Spinal cord (tissue), 10 donors: Measurements from ENCODE around the gene FHOD3. TPM values are rescaled to one million over a fixed set of nuclear protein-coding genes. Genes with fewer than 3 reads are reported as not detected.
A peak's percentile ranks its signal among the peaks of the same experiment; 100 is the strongest.

Experiments
- DNase-seq, 6 donors: peaks; one replicate each; pipeline versions ENCODE4 v3.0.0 to v3.0.0-alpha.2; 2013 to 2015; ENCODE audit warnings: low spot score in 6 of 6, low read depth in 4 of 6
- H3K27ac ChIP-seq: one replicate; pipeline ENCODE4 v1.5.1; 2013; ENCODE audit warnings: low read depth, low read length, control low read depth
- H3K27me3 ChIP-seq: one replicate; pipeline ENCODE4 v1.6.1; 2013; ENCODE audit warnings: low read length; ENCODE audit not compliant: control insufficient read depth, insufficient read depth
- H3K36me3 ChIP-seq: one replicate; pipeline ENCODE4 v1.6.1; 2013; ENCODE audit warnings: low read length; ENCODE audit not compliant: control insufficient read depth, insufficient read depth
- H3K4me1 ChIP-seq: one replicate; pipeline ENCODE4 v1.6.1; 2013; ENCODE audit warnings: low read length; ENCODE audit not compliant: control insufficient read depth, insufficient read depth
- H3K4me3 ChIP-seq: one replicate; pipeline ENCODE4 v1.5.1; 2013; ENCODE audit warnings: low read depth, low read length, control low read depth
- H3K9me3 ChIP-seq: one replicate; pipeline ENCODE4 v1.6.1; 2013; ENCODE audit warnings: low read length; ENCODE audit not compliant: control insufficient read depth, insufficient read depth
- WGBS: methylation state at CpG from one replicate; pipeline ENCODE4 v1.1.5; 2013; ENCODE audit warnings: missing lambda C conversion rate; ENCODE audit not compliant: insufficient coverage; 5-methylcytosine and 5-hydroxymethylcytosine counted together
- polyA plus RNA-seq, 2 donors: library from polyadenylated mRNA; unstranded; fragments of 120-200 nt; gene quantifications; one replicate each; pipeline ENCODE4 v1.2.1, GENCODE V29; 2013; ENCODE audit not compliant: insufficient read length in 2 of 2
- total RNA-seq, 2 donors: library from RNA; depleted of rRNA in 1 of 2; stranded (reverse); fragments of 120-200 nt in 1 of 2; fragments of >200 nt in 1 of 2; gene quantifications; one replicate each; pipeline versions ENCODE4 v1.2.3 to v1.2.4, GENCODE V29; 2013 to 2014
- donor health status: healthy.

FHOD3 gene
- total and polyA plus RNA-seq, 4 donors = 30.0 to 53.4 (median 52.1) TPM

- no peak overlapping the region for H3K27ac ChIP-seq
- H3K36me3 ChIP-seq = no peaks in the 10 kb centered on the region
- H3K4me1 ChIP-seq = no peaks in the 10 kb centered on the region
- H3K4me3 ChIP-seq = no peak overlapping the region
- DNase-seq = no peak
- no peaks in the 10 kb centered on the region for H3K27me3 ChIP-seq
- H3K9me3 ChIP-seq = no peaks in the 10 kb centered on the region
Measured at GRCh38 chr18:36271153-36271552, 26.4 kb upstream of the FHOD3 start.

- WGBS = 90% methylated on average over 4 of the region's 8 CpGs
- DNase-seq = no peak
- no peaks in the 10 kb centered on the region for H3K27me3 ChIP-seq
- no peaks in the 10 kb centered on the region for H3K36me3 ChIP-seq
- H3K27ac ChIP-seq = no peak overlapping the region
- H3K9me3 ChIP-seq = no peaks in the 10 kb centered on the region
- H3K4me1 ChIP-seq = no peaks in the 10 kb centered on the region
- no peak overlapping the region for H3K4me3 ChIP-seq
Measured at GRCh38 chr18:36273347-36273746, 24.2 kb upstream of the FHOD3 start.

- H3K9me3 ChIP-seq = no peaks in the 10 kb centered on the region
- WGBS = 89% methylated on average over 8 of the region's 8 CpGs
- DNase-seq = no peak
- H3K27ac ChIP-seq = no peak overlapping the region
- H3K27me3 ChIP-seq = no peaks in the 10 kb centered on the region
- H3K36me3 ChIP-seq = no peaks in the 10 kb centered on the region
- H3K4me3 ChIP-seq = no peak overlapping the region
- no peaks in the 10 kb centered on the region for H3K4me1 ChIP-seq
Measured at GRCh38 chr18:36274083-36274715, 23.3 kb upstream of the FHOD3 start.

GRCh38 chr18:36275561-36275960 lies 22.0 kb upstream of the FHOD3 start:
- Histone ChIP-seq H3K36me3 (no peaks in the 10 kb centered on the region), H3K4me3 (no peak overlapping the region), H3K27ac (no peak overlapping the region), H3K4me1 (no peaks in the 10 kb centered on the region), H3K27me3 (no peaks in the 10 kb centered on the region), H3K9me3 (no peaks in the 10 kb centered on the region)
- WGBS = no CpG with 5 or more reads among the region's 1 CpG
- no peak for DNase-seq

DNA sequence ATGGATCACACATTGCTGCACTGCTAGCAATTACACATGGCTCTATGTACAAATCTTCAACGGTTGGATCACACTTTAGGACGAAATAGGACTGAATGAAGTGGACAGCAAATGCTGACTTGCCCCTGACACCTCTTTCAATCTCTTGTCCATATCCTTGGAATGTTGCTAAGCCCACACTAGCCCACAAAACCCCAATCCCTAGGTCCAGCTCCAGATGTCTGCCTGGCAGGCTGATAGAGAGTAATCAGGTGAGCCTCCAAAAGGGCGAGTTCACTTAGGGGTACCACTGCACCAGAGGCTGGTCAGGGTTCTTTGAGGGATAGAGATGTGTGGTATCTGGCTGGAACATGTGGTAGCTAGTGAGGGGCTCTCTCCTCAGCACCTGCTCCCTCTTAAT lies 18.5 kb upstream of the FHOD3 start:
- no peak for DNase-seq
- Histone ChIP-seq H3K27me3 (no peaks in the 10 kb centered on the region), H3K27ac (no peak overlapping the region), H3K4me3 (no peak overlapping the region), H3K4me1 (no peaks in the 10 kb centered on the region), H3K9me3 (no peaks in the 10 kb centered on the region), H3K36me3 (no peaks in the 10 kb centered on the region)
- WGBS = 80% methylated on average over 3 of the region's 3 CpGs

DNA sequence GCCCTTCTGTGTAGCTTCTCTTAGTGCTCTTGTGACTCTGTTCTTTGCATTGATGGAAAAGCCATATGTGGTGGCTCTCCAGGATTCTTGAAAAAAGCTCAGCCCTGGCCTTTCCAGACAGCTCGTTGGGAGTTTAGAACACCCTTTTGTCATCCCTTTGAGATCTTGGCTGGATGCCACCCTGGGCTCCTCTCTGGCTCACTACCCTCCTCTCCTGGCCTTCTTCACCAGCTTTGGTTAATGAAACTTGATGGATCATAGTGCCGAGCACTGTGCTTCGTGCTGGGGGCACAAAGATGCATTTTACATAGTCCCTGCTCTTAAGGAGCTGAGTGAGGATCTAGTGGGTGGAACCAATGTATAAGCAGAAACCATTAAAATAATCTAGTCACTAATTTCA lies 15.6 kb upstream of the FHOD3 start:
- Histone ChIP-seq H3K27me3 (no peaks in the 10 kb centered on the region), H3K9me3 (no peaks in the 10 kb centered on the region), H3K4me1 (no peaks in the 10 kb centered on the region), H3K27ac (no peak overlapping the region), H3K36me3 (no peaks in the 10 kb centered on the region), H3K4me3 (no peak overlapping the region)
- WGBS = 50% methylated on average over 1 of the region's 3 CpGs
- peak in 2 of 6 donors; percentile 7 to 20 for DNase-seq

- Histone ChIP-seq H3K36me3 (no peaks in the 10 kb centered on the region), H3K4me3 (no peak overlapping the region), H3K27me3 (no peaks in the 10 kb centered on the region), H3K27ac (no peak overlapping the region), H3K9me3 (no peaks in the 10 kb centered on the region), H3K4me1 (no peaks in the 10 kb centered on the region)
- WGBS = 85% methylated on average over 6 of the region's 6 CpGs
- DNase-seq = no peak
Measured at GRCh38 chr18:36283448-36283847, 14.1 kb upstream of the FHOD3 start.

- H3K36me3 ChIP-seq = no peaks in the 10 kb centered on the region
- no peaks in the 10 kb centered on the region for H3K27me3 ChIP-seq
- 56% methylated on average over 3 of the region's 4 CpGs for WGBS
- H3K4me1 ChIP-seq = no peaks in the 10 kb centered on the region
- no peak overlapping the region for H3K4me3 ChIP-seq
- no peaks in the 10 kb centered on the region for H3K9me3 ChIP-seq
- H3K27ac ChIP-seq = no peak overlapping the region
- DNase-seq = no peak
Measured at GRCh38 chr18:36284268-36284667, 13.2 kb upstream of the FHOD3 start.

GRCh38 chr18:36284671-36285295 lies 12.7 kb upstream of the FHOD3 start:
- WGBS = no CpG with 5 or more reads among the region's 6 CpGs
- no peaks in the 10 kb centered on the region for H3K27me3 ChIP-seq
- H3K36me3 ChIP-seq = no peaks in the 10 kb centered on the region
- H3K27ac ChIP-seq = no peak overlapping the region
- H3K4me3 ChIP-seq = no peak overlapping the region
- no peaks in the 10 kb centered on the region for H3K4me1 ChIP-seq
- DNase-seq = peak in 5 of 6 donors; percentile 66 to 96 (median 81)
- H3K9me3 ChIP-seq = no peaks in the 10 kb centered on the region

- no peaks in the 10 kb centered on the region for H3K27me3 ChIP-seq
- H3K9me3 ChIP-seq = no peaks in the 10 kb centered on the region
- no peak overlapping the region for H3K27ac ChIP-seq
- WGBS = 63% methylated on average over 1 of the region's 2 CpGs
- H3K4me1 ChIP-seq = no peaks in the 10 kb centered on the region
- DNase-seq = no peak
- no peak overlapping the region for H3K4me3 ChIP-seq
- H3K36me3 ChIP-seq = no peaks in the 10 kb centered on the region
Measured at GRCh38 chr18:36287653-36288052, 9.9 kb upstream of the FHOD3 start.
